ENCODE data around the gene COL27A1. TPM values are rescaled to one million over a fixed set of nuclear protein-coding genes. Genes with fewer than 3 reads are reported as not detected.

The COL27A1 gene
- total and polyA plus RNA-seq, 2 donors (not counting 3 experiments of a cell fraction or from before 2014, with no cell fraction given): 14.7 to 49.1 TPM

- Histone ChIP-seq H3K9me1 (replicated peaks; ENCODE audit: control insufficient read depth, extremely low read depth, insufficient read depth, low read length) (no peaks in the 10 kb centered on the region), H3K27ac (ENCODE audit: insufficient read depth, low read depth, low read length) (no peak overlapping the region), H3K4me3 (replicated peaks in 1 of 3; ENCODE audit: insufficient read depth in 1 of 3, low read depth in 1 of 3, low read length in 3 of 3) (no peak overlapping the region), H3K4me1 (ENCODE audit: control insufficient read depth, extremely low read depth, insufficient read depth, low read length) (peaks cover 18% of the 10 kb centered on the region), H4K20me1 (replicated peaks; ENCODE audit: control insufficient read depth, extremely low read depth, insufficient read depth, low read length) (no peaks in the 10 kb centered on the region), H3K9ac (replicated peaks; ENCODE audit: extremely low read depth, insufficient read depth, low read length) (no peak overlapping the region), H3K9me3 (replicated peaks; ENCODE audit: control insufficient read depth, insufficient read depth, low read length) (no peaks in the 10 kb centered on the region), H3K4me2 (ENCODE audit: insufficient read depth, low read length) (no peak overlapping the region), H3K27me3 (ENCODE audit: control insufficient read depth in 2 of 2, insufficient read depth in 2 of 2, low read length in 2 of 2) (no peaks in the 10 kb centered on the region), H3K79me2 (ENCODE audit: control insufficient read depth, insufficient read depth, low read length) (no peaks in the 10 kb centered on the region), H2AFZ (ENCODE audit: low read depth, low read length) (no peak overlapping the region), H3K36me3 (ENCODE audit: control insufficient read depth in 2 of 2, extremely low read depth in 1 of 2, insufficient read depth in 2 of 2, low read length in 2 of 2) (no peaks in the 10 kb centered on the region)
- intact Hi-C loops (cut with micrococcal nuclease): loop anchor here (5.0 kb wide), 1 partner anchor 35 kb away; no protein-coding TSS in a partner anchor
- no peak for DNase-seq (ENCODE audit: low read depth, low spot score)
- dilution Hi-C loops (cut with MboI; ENCODE audit: extremely low pct_ligation_motif_present, low sequenced_read_pairs): no loop called here
- FAIRE-seq: no peak
- ChIA-PET POLR2A (no interaction called here), CTCF (interaction anchor here (1.3 kb wide), 1 partner anchor 57 kb away, joined by 4 read pairs; no protein-coding TSS in a partner anchor)
- BruUV-seq (replicated peaks): no TSS peak
- TF ChIP-seq JUN (IDR thresholded peaks at IDR 0.05; ENCODE audit: borderline replicate concordance, insufficient read depth, insufficient read length, low read depth) (no peak), GATA2 (IDR thresholded peaks at IDR 0.05; ENCODE audit: insufficient read depth, insufficient read length, low read depth, low read length) (no peak), EZH2 (IDR thresholded peaks at IDR 0.05; ENCODE audit: borderline replicate concordance, low read depth, low read length, severe bottlenecking) (no peak), POLR2A (IDR thresholded peaks at IDR 0.05; ENCODE audit: low read depth, low read length) (no peak), MYC (IDR thresholded peaks at IDR 0.05; ENCODE audit: low read depth, low read length) (no peak), POLR2AphosphoS5 (IDR thresholded peaks at IDR 0.05; ENCODE audit: insufficient read depth, low read depth, low read length) (no peak), FOS (IDR thresholded peaks at IDR 0.05; ENCODE audit: borderline replicate concordance, insufficient read depth, low read length) (no peak)
- TF ChIP-seq, protein P1, sequence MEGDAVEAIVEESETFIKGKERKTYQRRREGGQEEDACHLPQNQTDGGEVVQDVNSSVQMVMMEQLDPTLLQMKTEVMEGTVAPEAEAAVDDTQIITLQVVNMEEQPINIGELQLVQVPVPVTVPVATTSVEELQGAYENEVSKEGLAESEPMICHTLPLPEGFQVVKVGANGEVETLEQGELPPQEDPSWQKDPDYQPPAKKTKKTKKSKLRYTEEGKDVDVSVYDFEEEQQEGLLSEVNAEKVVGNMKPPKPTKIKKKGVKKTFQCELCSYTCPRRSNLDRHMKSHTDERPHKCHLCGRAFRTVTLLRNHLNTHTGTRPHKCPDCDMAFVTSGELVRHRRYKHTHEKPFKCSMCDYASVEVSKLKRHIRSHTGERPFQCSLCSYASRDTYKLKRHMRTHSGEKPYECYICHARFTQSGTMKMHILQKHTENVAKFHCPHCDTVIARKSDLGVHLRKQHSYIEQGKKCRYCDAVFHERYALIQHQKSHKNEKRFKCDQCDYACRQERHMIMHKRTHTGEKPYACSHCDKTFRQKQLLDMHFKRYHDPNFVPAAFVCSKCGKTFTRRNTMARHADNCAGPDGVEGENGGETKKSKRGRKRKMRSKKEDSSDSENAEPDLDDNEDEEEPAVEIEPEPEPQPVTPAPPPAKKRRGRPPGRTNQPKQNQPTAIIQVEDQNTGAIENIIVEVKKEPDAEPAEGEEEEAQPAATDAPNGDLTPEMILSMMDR (IDR thresholded peaks at IDR 0.05; ENCODE audit: extremely low read depth in 1 of 2, insufficient read depth in 1 of 2, low read depth in 1 of 2, low read length in 2 of 2): no peak
- TF ChIP-seq, protein P2, sequence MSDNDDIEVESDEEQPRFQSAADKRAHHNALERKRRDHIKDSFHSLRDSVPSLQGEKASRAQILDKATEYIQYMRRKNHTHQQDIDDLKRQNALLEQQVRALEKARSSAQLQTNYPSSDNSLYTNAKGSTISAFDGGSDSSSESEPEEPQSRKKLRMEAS (IDR thresholded peaks at IDR 0.05; ENCODE audit: insufficient read depth, insufficient read length): no peak
Observed at GRCh38 chr9:114181607-114182409, 26.5 kb downstream of the COL27A1 start.

All from endothelial cell of umbilical vein (primary cell).